Measurements from ENCODE around the gene GINS1.

Gene GINS1

GRCh38 chr20:25487306-25487705 is 79.8 kb downstream of the GINS1 start:
- no peak for TF ChIP-seq CTCF (conservative IDR thresholded peaks at IDR 0.05)
- no peak overlapping the region for H3K27ac ChIP-seq

GRCh38 chr20:25487975-25488374 is 80.5 kb downstream of the GINS1 start:
- H3K27ac ChIP-seq = no peak overlapping the region
- TF ChIP-seq CTCF (conservative IDR thresholded peaks at IDR 0.05) = no peak

- H3K27ac ChIP-seq = no peak overlapping the region
- TF ChIP-seq CTCF (conservative IDR thresholded peaks at IDR 0.05) = no peak
Observed at GRCh38 chr20:25489221-25489871, 81.9 kb downstream of the GINS1 start.

- H3K27ac ChIP-seq = no peak overlapping the region
- no peak for TF ChIP-seq CTCF (conservative IDR thresholded peaks at IDR 0.05)
Observed at GRCh38 chr20:25490656-25491445, 83.4 kb downstream of the GINS1 start.

GRCh38 chr20:25491446-25492038 is 84.1 kb downstream of the GINS1 start:
- H3K27ac ChIP-seq = no peak overlapping the region

GRCh38 chr20:25493137-25493536 is 85.7 kb downstream of the GINS1 start:
- TF ChIP-seq CTCF (conservative IDR thresholded peaks at IDR 0.05) = no peak
- no peak overlapping the region for H3K27ac ChIP-seq

More at GRCh38 chr20:25491446-25492038, 84.1 kb downstream of the GINS1 start:
- TF ChIP-seq CTCF (conservative IDR thresholded peaks at IDR 0.05) = no peak

- no peak overlapping the region for H3K27ac ChIP-seq
- no peak for TF ChIP-seq CTCF (conservative IDR thresholded peaks at IDR 0.05)
Observed at GRCh38 chr20:25493748-25494505, 86.5 kb downstream of the GINS1 start.
